NK-92 (cell line): ENCODE measurements around the gene USP6.
"Not testable (repeated sequence)": the region's sequence is repeated elsewhere in the genome, so short reads cannot be mapped to it uniquely, and the experiment has no call there.

Source experiments
- DNase-seq: peaks from one replicate; lab custom pipeline; 2025; ENCODE audit not compliant: unreplicated experiment; lab: John Stamatoyannopoulos, UW

Gene USP6

GRCh38 chr17:5184288-5184687 lies 68.5 kb downstream of the USP6 start:
- DNase-seq: no peak

DNA sequence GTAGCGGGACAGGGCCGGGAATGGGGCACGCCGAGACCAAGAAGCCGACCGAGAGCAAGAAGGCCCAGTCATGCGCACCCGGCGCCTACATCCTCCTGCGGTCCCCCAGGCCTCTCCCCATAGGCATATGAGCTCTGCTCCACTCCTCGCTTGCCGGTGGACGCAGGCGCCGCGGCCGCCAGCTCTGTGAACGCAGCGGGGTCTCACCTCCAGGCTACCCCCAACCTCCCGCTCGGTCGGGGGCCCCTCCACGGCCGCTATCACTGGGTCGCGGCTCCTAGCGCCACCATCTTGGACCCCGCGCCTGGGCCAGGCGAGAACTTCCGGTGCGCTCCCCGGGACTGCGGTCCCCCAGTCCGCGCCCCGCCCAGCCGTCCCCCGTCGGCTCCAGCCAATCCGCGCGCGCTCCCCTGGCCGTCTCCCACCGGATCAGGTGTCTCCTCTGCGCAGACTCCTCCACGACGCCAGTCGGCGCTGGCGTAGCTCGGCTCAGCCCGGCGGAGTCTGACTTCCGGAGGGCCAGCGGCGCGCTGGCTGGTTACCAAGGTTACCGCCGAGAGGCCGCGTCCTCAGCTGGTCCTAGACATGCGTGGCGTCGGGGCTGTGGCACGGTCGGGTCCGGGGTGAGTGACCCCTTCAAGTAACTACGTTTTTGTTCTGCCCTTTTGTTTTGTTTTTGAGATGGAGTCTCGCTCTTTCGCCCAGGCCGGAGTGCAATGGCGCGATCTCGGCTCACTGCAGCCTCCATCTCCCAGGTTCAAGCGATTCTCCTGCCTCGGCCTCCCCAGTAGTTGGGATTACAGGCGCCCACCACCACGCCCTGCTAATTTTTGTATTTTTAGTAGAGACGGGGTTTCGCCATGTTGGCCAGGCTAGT lies 75.9 kb downstream of the USP6 start, which contains the start of gene ZNF594:
Gene ZNF594, minus strand, starts transcription at position 328 of the 877 bp plus-strand sequence. CDS start 7,612 bp downstream, outside the sequence.
- peak; percentile 71 for DNase-seq

DNA sequence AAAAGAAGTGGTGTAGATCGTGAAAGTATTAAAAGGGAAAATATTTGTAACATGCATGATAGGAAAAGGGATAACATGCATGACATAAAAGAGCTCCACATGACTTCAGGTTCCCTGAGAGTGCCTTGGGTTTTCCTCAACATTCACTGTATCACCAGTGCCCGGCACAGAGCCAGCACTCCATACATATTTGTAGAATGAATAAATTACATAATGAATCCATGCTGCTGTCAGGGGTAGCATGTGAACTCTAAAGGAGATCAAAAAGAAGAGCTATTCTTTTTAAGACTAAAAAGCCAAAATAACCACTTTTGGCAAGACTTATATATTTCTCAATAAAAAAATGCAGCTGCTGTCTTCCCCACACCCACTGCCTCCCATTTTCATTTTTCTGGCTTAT lies 78.5 kb downstream of the USP6 start:
- DNase-seq: no peak

- DNase-seq: no peak
These were observed 82.6 kb downstream of the USP6 start for GRCh38 chr17:5198472-5198871.

DNA sequence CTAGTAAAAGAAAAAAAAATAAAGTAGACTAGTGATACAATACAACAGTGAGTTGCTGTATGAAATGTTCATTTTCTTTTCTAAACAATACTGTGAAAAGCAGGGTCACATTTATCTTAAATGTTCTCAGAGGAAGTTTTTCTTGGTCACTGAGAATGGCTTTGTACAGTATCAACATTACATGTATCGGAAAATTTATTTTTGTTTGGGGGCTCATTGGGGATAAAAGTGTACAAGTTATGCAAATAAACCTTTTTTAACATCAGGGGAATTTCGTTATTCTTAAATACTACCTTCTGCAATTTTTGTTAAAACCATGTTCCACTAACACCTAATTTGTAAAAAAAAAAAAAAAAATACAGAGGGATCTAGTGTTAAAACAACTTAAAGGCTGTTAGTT lies 84.5 kb downstream of the USP6 start:
- DNase-seq: no peak

- DNase-seq: no peak
These were observed 85.2 kb downstream of the USP6 start for GRCh38 chr17:5201011-5201410.

DNA sequence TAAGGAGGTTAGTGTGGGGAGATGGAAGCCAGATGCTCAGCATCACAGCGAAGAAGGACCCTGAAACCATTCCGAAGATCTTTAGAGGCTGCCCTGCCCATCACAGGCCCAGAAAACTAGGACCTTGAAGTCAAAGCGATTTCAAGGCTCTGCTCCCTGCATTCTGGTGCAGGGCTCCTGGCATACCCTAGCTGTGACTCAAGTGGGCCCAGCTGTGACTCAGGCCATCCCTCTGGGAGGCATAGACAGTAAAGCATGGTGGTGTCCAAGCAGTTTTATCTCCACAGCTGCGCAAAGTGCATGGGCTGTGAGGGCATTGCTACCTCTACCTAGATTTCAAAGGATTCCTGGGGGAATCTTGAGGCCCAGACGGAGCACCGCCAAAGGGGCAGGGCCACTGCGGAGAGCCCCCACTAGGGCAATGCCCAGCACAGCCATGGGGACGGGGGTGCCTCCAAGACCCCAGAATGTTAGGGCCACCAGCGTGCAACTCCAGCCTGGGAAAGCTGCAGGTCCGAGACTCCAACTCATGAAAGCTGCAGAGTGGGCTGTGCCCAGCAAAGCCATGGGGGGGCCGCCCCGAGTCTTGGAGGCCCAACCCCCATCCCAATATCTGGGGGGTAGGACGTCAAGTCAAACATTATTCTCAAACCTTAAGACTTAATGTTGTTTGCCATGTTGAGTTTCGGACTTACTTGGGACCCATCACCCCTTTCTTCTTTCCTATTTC lies 87.5 kb downstream of the USP6 start:
- no peak for DNase-seq

- no peak for DNase-seq
These were observed 88.1 kb downstream of the USP6 start for GRCh38 chr17:5203908-5204294.

DNA sequence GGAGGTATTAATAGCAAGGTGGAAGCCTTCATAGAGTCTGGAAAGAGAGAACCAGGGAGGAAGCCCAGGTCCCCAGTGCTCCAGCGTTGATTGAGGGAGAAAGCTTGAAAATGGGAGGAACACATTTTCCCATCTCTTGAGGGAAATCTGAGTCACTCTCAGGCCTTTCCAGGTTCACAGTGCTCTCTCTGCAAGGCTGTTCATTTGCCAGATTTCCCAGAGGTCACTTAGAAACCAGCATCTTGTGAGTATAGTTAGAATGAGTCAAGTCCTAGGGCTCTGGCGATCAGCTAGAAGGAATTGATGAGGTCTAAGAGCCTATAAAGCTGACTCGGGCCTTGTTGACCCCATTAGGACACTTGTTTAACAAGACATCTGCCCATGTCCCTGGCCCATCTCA lies 93.6 kb downstream of the USP6 start:
- no peak for DNase-seq

DNA sequence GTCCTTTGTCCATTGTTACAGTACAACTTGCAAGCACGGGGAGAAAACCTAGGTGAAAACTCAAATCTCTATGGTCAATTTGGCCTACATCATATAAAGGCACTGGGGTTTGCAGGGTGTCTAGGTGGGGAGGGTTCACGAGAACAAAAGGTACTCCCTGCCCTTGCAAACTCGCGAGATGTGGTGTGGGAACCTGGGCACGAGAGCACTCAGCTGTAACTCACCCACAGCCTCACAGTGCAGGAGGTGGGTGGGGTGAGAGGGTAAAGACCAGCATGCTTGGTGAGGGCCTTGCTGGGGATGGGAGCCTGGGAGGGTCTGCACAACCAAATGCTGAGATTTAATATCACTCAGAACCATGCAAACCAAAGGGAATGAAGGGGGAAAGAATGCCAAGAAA lies 94.3 kb downstream of the USP6 start:
- no peak for DNase-seq

- no peak for DNase-seq
These were observed 94.9 kb downstream of the USP6 start for GRCh38 chr17:5210614-5211252.

GRCh38 chr17:5211458-5211857 lies 95.6 kb downstream of the USP6 start:
- no peak for DNase-seq

GRCh38 chr17:5217562-5217961 lies 101.7 kb downstream of the USP6 start:
- DNase-seq: not testable (repeated sequence)

GRCh38 chr17:5219536-5219935 lies 103.7 kb downstream of the USP6 start:
- no peak for DNase-seq

DNA sequence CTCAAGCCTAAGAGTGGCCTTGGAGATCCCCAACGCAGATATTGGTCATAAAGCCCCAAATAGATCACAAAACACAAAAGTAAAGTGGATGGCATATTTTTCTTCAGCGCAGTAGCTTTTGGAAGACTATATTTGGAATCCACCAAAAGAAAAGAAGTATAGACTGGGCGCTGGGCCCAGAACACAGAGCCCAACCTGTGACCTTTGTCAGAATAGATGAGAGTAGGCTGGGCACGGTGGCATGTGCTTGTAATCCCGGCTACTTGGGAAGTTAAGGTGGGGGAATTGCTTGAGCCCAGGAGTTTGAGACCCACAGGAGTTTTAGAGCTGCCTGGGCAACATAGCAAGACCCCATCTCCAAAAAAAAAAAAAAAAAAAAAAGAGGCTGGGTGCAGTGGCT lies 104.2 kb downstream of the USP6 start:
- no peak for DNase-seq

GRCh38 chr17:5221912-5222311 lies 106.1 kb downstream of the USP6 start:
- DNase-seq: not testable (repeated sequence)
